ENCODE measurements around the gene CDSN. TPM values are rescaled to one million over a fixed set of nuclear protein-coding genes. Genes with fewer than 3 reads are reported as not detected.

The CDSN gene
- polyA plus RNA-seq, 1 experiment = not detected

DNA sequence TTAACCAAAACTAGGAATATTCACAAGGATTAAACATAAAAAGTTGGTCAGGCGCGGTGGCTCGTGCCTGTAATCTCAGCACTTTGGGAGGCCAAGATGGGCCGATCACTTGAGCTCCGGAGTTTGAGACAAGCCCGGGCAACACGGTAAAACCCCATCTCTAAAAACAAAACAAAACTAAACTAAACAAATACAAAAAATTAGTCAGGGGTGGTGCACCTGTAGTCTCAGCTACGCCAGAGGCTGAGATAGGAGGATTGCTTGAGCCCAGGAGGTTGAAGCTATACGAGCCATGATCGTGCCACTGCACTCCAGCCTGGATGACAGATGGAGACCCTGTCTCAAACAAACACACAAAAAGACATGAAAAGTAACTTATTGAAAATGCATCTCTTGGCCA lies 15.5 kb upstream of the CDSN start:
- no peak overlapping the region for H3K4me3 ChIP-seq (ENCODE audit: low read depth, low read length)

DNA sequence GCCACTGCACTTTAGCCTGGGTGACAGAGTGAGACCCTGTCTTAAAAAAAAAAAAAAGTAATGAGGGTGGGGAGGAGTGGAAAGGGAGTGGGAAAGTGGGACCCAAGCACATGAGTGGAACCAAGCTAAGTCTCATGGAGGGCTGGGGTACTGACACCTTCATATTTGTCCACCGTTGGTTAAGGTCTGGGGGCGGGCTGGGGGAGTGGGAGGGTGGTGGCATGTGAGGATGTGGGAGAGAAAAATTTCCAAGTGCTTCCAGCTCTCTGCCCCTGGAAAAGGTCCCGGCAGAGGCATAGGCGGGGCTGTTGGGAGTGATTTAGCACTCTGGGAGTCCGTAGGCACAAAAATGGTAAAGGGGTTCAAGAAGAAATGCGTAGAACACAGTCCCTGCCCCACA lies 12.6 kb upstream of the CDSN start:
- POLR2A ChIA-PET = no interaction called here

More for the DNA sequence above, 15.5 kb upstream of the CDSN start:
- Histone ChIP-seq H3K9me3 (ENCODE audit: control insufficient read depth, insufficient read depth, low read length) (no peaks in the 10 kb centered on the region; the same call in 1 of the 2 replicates), H3K27me3 (ENCODE audit: control insufficient read depth, insufficient read depth, low read length) (no peaks in the 10 kb centered on the region), H3K27ac (ENCODE audit: low read depth, low read length) (no peak overlapping the region)
- TF ChIP-seq, protein P1, sequence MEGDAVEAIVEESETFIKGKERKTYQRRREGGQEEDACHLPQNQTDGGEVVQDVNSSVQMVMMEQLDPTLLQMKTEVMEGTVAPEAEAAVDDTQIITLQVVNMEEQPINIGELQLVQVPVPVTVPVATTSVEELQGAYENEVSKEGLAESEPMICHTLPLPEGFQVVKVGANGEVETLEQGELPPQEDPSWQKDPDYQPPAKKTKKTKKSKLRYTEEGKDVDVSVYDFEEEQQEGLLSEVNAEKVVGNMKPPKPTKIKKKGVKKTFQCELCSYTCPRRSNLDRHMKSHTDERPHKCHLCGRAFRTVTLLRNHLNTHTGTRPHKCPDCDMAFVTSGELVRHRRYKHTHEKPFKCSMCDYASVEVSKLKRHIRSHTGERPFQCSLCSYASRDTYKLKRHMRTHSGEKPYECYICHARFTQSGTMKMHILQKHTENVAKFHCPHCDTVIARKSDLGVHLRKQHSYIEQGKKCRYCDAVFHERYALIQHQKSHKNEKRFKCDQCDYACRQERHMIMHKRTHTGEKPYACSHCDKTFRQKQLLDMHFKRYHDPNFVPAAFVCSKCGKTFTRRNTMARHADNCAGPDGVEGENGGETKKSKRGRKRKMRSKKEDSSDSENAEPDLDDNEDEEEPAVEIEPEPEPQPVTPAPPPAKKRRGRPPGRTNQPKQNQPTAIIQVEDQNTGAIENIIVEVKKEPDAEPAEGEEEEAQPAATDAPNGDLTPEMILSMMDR (IDR thresholded peaks at IDR 0.05; ENCODE audit: low read depth, low read length) = no peak
- no peak for DNase-seq (ENCODE audit: low read depth, low spot score)
- POLR2A ChIA-PET = no interaction called here
- CTCF ChIA-PET = interaction anchor here (0.6 to 7.0 kb wide), 4 partner anchors 57 to 961 kb away, joined by 3 to 64 read pairs (median 8); no protein-coding TSS in a partner anchor

GRCh38 chr6:31131595-31131994 lies 11.3 kb upstream of the CDSN start:
- CTCF ChIA-PET = interaction anchor here (0.6 to 7.0 kb wide), 7 partner anchors 14 to 267 kb away, joined by 3 to 64 read pairs (median 5); no protein-coding TSS in a partner anchor

More for the DNA sequence above, 12.6 kb upstream of the CDSN start:
- no peak overlapping the region for H3K27ac ChIP-seq (ENCODE audit: low read depth, low read length)
- no peak for DNase-seq (ENCODE audit: low read depth, low spot score)
- no peaks in the 10 kb centered on the region for H3K9me3 ChIP-seq (ENCODE audit: control insufficient read depth, insufficient read depth, low read length)
- TF ChIP-seq, protein P1 (IDR thresholded peaks at IDR 0.05; ENCODE audit: low read depth, low read length) = no peak
- H3K4me3 ChIP-seq (ENCODE audit: low read depth, low read length) = no peak overlapping the region
- peaks cover 13% of the 10 kb centered on the region for H3K27me3 ChIP-seq (ENCODE audit: control insufficient read depth, insufficient read depth, low read length)
- CTCF ChIA-PET = interaction anchor here (0.5 to 7.0 kb wide), 6 partner anchors 9 to 234 kb away, joined by 3 to 64 read pairs (median 4); no protein-coding TSS in a partner anchor

DNA sequence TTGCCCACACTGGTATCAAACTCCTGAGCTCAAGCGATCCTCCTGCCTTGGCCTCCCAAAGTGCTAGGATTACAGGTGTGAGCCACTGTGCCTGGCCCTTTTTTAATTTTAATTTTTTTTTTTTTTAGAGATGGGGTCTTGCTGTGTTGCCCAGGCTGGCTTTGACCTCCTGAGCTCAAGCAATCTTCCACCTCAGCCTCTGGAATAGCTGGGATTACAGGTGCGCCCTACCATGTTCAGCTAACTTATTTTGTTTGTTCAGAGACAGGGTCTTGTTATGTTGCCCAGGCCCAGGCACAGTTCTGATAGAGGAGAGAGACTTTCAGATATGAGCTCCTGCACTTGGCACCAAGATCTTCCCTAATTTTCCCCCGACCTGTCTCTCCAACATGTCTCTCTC lies 10.5 kb upstream of the CDSN start:
- H3K4me3 ChIP-seq (ENCODE audit: low read depth, low read length) = no peak overlapping the region
- TF ChIP-seq, protein P1 (IDR thresholded peaks at IDR 0.05; ENCODE audit: low read depth, low read length) = no peak
- H3K9me3 ChIP-seq (ENCODE audit: control insufficient read depth, insufficient read depth, low read length) = no peaks in the 10 kb centered on the region; the same call in 1 of the 2 replicates
- peaks cover 13% of the 10 kb centered on the region for H3K27me3 ChIP-seq (ENCODE audit: control insufficient read depth, insufficient read depth, low read length)
- no peak for DNase-seq (ENCODE audit: low read depth, low spot score)
- ChIA-PET CTCF (interaction anchor here (0.9 to 7.0 kb wide), 5 partner anchors 16 to 236 kb away, joined by 3 to 64 read pairs (median 5); partner anchors contain the start of gene PSORS1C1), POLR2A (no interaction called here)
- no peak overlapping the region for H3K27ac ChIP-seq (ENCODE audit: low read depth, low read length)

More at GRCh38 chr6:31131595-31131994, 11.3 kb upstream of the CDSN start:
- H3K27me3 ChIP-seq (ENCODE audit: control insufficient read depth, insufficient read depth, low read length) = peaks cover 13% of the 10 kb centered on the region
- H3K27ac ChIP-seq (ENCODE audit: low read depth, low read length) = no peak overlapping the region
- POLR2A ChIA-PET = no interaction called here
- no peaks in the 10 kb centered on the region for H3K9me3 ChIP-seq (ENCODE audit: control insufficient read depth, insufficient read depth, low read length)
- DNase-seq (ENCODE audit: low read depth, low spot score) = no peak
- TF ChIP-seq, protein P1 (IDR thresholded peaks at IDR 0.05; ENCODE audit: low read depth, low read length) = no peak
- no peak overlapping the region for H3K4me3 ChIP-seq (ENCODE audit: low read depth, low read length)

- peaks cover 13% of the 10 kb centered on the region for H3K27me3 ChIP-seq (ENCODE audit: control insufficient read depth, insufficient read depth, low read length)
- no peak for DNase-seq (ENCODE audit: low read depth, low spot score)
- POLR2A ChIA-PET = no interaction called here
- H3K9me3 ChIP-seq (ENCODE audit: control insufficient read depth, insufficient read depth, low read length) = no peaks in the 10 kb centered on the region; the same call in 1 of the 2 replicates
- no peak overlapping the region for H3K27ac ChIP-seq (ENCODE audit: low read depth, low read length)
- H3K4me3 ChIP-seq (ENCODE audit: low read depth, low read length) = no peak overlapping the region
- CTCF ChIA-PET = interaction anchor here (0.7 to 2.2 kb wide), 15 partner anchors 9 to 237 kb away, joined by 3 to 10 read pairs (median 4); partner anchors contain the start of genes PSORS1C2 and TCF19
- TF ChIP-seq, protein P1 (IDR thresholded peaks at IDR 0.05; ENCODE audit: low read depth, low read length) = no peak
Observed at GRCh38 chr6:31129130-31129529, 8.9 kb upstream of the CDSN start.

Measured in AG04450 (cell line).